Liver (tissue), 9 donors: ENCODE data around the gene PYGB. TPM values are rescaled to one million over a fixed set of nuclear protein-coding genes. Genes with fewer than 3 reads are reported as not detected.

ENCODE experiments used
- DNase-seq: peaks from one replicate; pipeline ENCODE4 v3.0.0-alpha.2; 2017; ENCODE audit warnings: low spot score
- H3K27ac ChIP-seq, 2 donors: one replicate each; pipeline ENCODE4 v1.7.0; 2013; ENCODE audit warnings: inconsistent platforms in 2 of 2, low read length in 2 of 2, control low read depth in 1 of 2, low read depth in 1 of 2, mild to moderate bottlenecking in 1 of 2
- H3K27me3 ChIP-seq, 4 donors: one replicate each; pipeline versions ENCODE4 v1.6.1 to v1.7.0; 2013; ENCODE audit warnings: low read length in 3 of 4, inconsistent platforms in 1 of 4, mild to moderate bottlenecking in 1 of 4, moderate library complexity in 1 of 4; ENCODE audit not compliant: control insufficient read depth in 4 of 4, insufficient read depth in 4 of 4
- H3K36me3 ChIP-seq, 4 donors: one replicate each; pipeline versions ENCODE4 v1.6.1 to v1.7.0; 2013; ENCODE audit warnings: low read length in 3 of 4, mild to moderate bottlenecking in 3 of 4, low read depth in 1 of 4, moderate library complexity in 1 of 4; ENCODE audit not compliant: control insufficient read depth in 4 of 4, insufficient read depth in 3 of 4
- H3K4me1 ChIP-seq, 4 donors: one replicate each; pipeline versions ENCODE4 v1.6.1 to v1.7.0; 2013; ENCODE audit warnings: low read length in 3 of 4, mild to moderate bottlenecking in 3 of 4, moderate library complexity in 1 of 4; ENCODE audit not compliant: control insufficient read depth in 4 of 4, insufficient read depth in 4 of 4
- H3K4me3 ChIP-seq, 3 donors: one replicate each; pipeline versions ENCODE4 v1.6.1 to v1.7.0; 2013; ENCODE audit warnings: low read length in 3 of 3, control low read depth in 1 of 3, low read depth in 1 of 3, mild to moderate bottlenecking in 1 of 3
- H3K9ac ChIP-seq, 2 donors: one replicate each; pipeline ENCODE4 v1.7.0; 2013; ENCODE audit warnings: low read length in 2 of 2, mild to moderate bottlenecking in 2 of 2, moderate library complexity in 2 of 2, control low read depth in 1 of 2, low read depth in 1 of 2
- H3K9me3 ChIP-seq, 4 donors: one replicate each; pipeline versions ENCODE4 v1.6.1 to v1.7.0; 2013; ENCODE audit warnings: low read length in 3 of 4; ENCODE audit not compliant: control insufficient read depth in 4 of 4
- EGR1 ChIP-seq, 2 donors: IDR thresholded peaks; 2 replicates each; pipeline ENCODE4 v1.6.1; 2016 to 2018; ENCODE audit warnings: antibody characterized with exemption in 2 of 2, low read depth in 2 of 2
- FOXA1 ChIP-seq: IDR thresholded peaks from 2 replicates; pipeline ENCODE4 v1.6.1; 2016; ENCODE audit warnings: antibody characterized with exemption
- FOXA2 ChIP-seq: IDR thresholded peaks from 2 replicates; pipeline ENCODE4 v1.6.1; 2016; ENCODE audit warnings: antibody characterized with exemption
- GABPA ChIP-seq, 2 donors: IDR thresholded peaks in 1 of 2; conservative IDR thresholded peaks in 1 of 2; 2 replicates each; pipeline ENCODE4 v1.6.1; 2016; ENCODE audit warnings: antibody characterized with exemption in 2 of 2, mild to moderate bottlenecking in 1 of 2, moderate library complexity in 1 of 2
- HNF4A ChIP-seq, 2 donors: conservative IDR thresholded peaks; 2 replicates each; pipeline ENCODE4 v1.6.1; 2016; ENCODE audit warnings: antibody characterized with exemption in 2 of 2, mild to moderate bottlenecking in 2 of 2
- HNF4G ChIP-seq: IDR thresholded peaks from 2 replicates; pipeline ENCODE4 v1.6.1; 2016; ENCODE audit warnings: antibody characterized with exemption
- JUND ChIP-seq, 2 donors: IDR thresholded peaks; 2 replicates each; pipeline ENCODE4 v1.6.1; 2016; ENCODE audit warnings: antibody characterized with exemption in 2 of 2
- NR2F2 ChIP-seq: IDR thresholded peaks from 2 replicates; pipeline ENCODE4 v1.6.1; 2016; ENCODE audit warnings: antibody characterized with exemption
- RAD21 ChIP-seq, 2 donors: IDR thresholded peaks; 2 replicates each; pipeline ENCODE4 v1.6.1; 2016; ENCODE audit warnings: antibody characterized with exemption in 2 of 2, mild to moderate bottlenecking in 2 of 2
- RXRA ChIP-seq, 2 donors: IDR thresholded peaks; 2 replicates each; pipeline ENCODE4 v1.6.1; 2017 to 2018; ENCODE audit warnings: antibody characterized with exemption in 2 of 2, mild to moderate bottlenecking in 1 of 2
- SP1 ChIP-seq: IDR thresholded peaks from 2 replicates; pipeline ENCODE4 v1.6.1; 2018; ENCODE audit warnings: antibody characterized with exemption, mild to moderate bottlenecking
- TAF1 ChIP-seq: conservative IDR thresholded peaks from 2 replicates; pipeline ENCODE4 v1.6.1; 2016; ENCODE audit warnings: antibody characterized with exemption, mild to moderate bottlenecking
- YY1 ChIP-seq: IDR thresholded peaks from 2 replicates; pipeline ENCODE4 v1.6.1; 2016; ENCODE audit warnings: antibody characterized with exemption, mild to moderate bottlenecking
- WGBS: extraction: QIAGEN DNeasy Blood & Tissue Kit; methylation state at CpG from one replicate; pipeline ENCODE4 v1.1.7; 2013; 5-methylcytosine and 5-hydroxymethylcytosine counted together
- polyA plus RNA-seq, 2 donors: library from polyadenylated mRNA; stranded (reverse) in 1 of 2; unstranded in 1 of 2; fragments of 200-250 nt in 1 of 2; fragments of >200 nt in 1 of 2; fragmentation: Nextera tagmentation in 1 of 2; extraction: Ambion mirVana in 1 of 2; gene quantifications; one replicate each; pipeline versions ENCODE4 v1.2.1 to v1.2.3, GENCODE V29; 2013 to 2015
- total RNA-seq, 2 donors: library from RNA; depleted of rRNA; stranded (reverse); fragments of >200 nt; gene quantifications; one replicate each; pipeline ENCODE4 v1.2.3, GENCODE V29; 2014
- TF ChIP-seq, protein P1 (sequence below): IDR thresholded peaks from 2 replicates; pipeline ENCODE4 v1.6.1; 2016; ENCODE audit warnings: antibody characterized with exemption
- TF ChIP-seq, protein P2 (sequence below): IDR thresholded peaks from 2 replicates; pipeline ENCODE4 v1.6.1; 2016; ENCODE audit warnings: antibody characterized with exemption
- TF ChIP-seq, protein P3 (sequence below): fragments of 150-350 bp; IDR thresholded peaks from 2 replicates; pipeline ENCODE4 v1.5.1; 2017; ENCODE audit warnings: improper control_type of control experiment, low read depth, low read length; ENCODE audit not compliant: missing input control
- TF ChIP-seq, protein P4 (sequence below): IDR thresholded peaks from 2 replicates; pipeline ENCODE4 v1.6.1; 2016; ENCODE audit warnings: antibody characterized with exemption, mild to moderate bottlenecking
- TF ChIP-seq, protein P5 (sequence below): IDR thresholded peaks from 2 replicates; pipeline ENCODE4 v1.6.1; 2016; ENCODE audit warnings: antibody characterized with exemption
- donor health status: healthy.
- donor health status: healthy.
- donor health status: healthy.
- donor health status: healthy.
- donor health status: healthy.

PYGB gene
- total and polyA plus RNA-seq, 4 donors: 3.6 to 11.7 (median 9.8) TPM

DNA sequence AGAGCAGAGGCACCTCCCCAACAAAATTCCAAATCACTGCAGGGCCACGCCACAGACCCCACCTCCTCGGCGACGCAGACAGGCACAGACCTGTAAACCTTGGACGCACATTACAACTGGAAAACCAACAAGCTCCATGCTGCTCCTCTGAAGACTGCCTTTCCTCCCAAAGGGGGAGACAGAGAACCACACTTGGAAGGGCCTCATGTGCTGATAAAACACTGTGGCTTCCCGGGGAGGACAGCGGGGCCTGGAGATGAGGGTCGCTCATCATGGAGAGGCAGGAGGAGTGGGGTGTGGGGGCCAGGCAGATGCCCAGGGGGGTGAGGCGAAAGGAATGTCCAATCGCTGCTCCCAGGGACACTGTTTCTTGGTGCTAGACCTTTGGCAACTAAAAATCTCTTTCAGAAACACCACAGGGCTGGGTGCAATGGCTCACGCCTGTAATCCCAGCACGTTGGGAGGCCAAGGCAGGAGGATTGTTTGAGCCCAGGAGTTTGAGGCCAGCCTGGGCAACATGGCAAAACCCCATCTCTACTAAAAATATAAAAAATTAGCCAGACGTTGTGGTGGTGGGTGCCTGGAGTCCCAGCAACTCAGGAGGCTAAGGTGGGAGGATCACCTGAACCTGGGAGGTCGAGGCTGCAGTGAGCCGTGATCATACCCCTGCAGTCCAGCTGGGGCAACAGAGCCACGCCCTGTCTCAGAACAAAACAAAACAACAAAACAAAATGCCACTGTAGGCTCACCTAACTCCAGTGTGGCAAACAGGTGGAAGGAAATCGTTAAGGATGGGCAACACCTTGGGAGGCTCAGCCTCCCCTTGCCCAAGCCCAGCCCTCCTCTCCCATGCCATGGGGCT lies 88.9 kb downstream of the PYGB start:
- 88% methylated on average over 17 of the region's 17 CpGs for WGBS
- Histone ChIP-seq H3K36me3 (no peaks in the 10 kb centered on the region), H3K9me3 (no peaks in the 10 kb centered on the region), H3K9ac (no peak overlapping the region), H3K4me1 (peaks cover 4 to 27% (median 17%) of the 10 kb centered on the region in 4 donors), H3K4me3 (no peak overlapping the region), H3K27me3 (no peaks in the 10 kb centered on the region), H3K27ac (no peak overlapping the region)
- no peak for DNase-seq
- no peak for TF ChIP-seq YY1
- no peak for TF ChIP-seq NR2F2
- TF ChIP-seq HNF4A (conservative IDR thresholded peaks at IDR 0.05): no peak
- TF ChIP-seq, protein P1, sequence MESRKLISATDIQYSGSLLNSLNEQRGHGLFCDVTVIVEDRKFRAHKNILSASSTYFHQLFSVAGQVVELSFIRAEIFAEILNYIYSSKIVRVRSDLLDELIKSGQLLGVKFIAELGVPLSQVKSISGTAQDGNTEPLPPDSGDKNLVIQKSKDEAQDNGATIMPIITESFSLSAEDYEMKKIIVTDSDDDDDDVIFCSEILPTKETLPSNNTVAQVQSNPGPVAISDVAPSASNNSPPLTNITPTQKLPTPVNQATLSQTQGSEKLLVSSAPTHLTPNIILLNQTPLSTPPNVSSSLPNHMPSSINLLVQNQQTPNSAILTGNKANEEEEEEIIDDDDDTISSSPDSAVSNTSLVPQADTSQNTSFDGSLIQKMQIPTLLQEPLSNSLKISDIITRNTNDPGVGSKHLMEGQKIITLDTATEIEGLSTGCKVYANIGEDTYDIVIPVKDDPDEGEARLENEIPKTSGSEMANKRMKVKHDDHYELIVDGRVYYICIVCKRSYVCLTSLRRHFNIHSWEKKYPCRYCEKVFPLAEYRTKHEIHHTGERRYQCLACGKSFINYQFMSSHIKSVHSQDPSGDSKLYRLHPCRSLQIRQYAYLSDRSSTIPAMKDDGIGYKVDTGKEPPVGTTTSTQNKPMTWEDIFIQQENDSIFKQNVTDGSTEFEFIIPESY: no peak
- TF ChIP-seq RAD21 (IDR thresholded peaks at IDR 0.05): peak; percentile 15 to 36

DNA sequence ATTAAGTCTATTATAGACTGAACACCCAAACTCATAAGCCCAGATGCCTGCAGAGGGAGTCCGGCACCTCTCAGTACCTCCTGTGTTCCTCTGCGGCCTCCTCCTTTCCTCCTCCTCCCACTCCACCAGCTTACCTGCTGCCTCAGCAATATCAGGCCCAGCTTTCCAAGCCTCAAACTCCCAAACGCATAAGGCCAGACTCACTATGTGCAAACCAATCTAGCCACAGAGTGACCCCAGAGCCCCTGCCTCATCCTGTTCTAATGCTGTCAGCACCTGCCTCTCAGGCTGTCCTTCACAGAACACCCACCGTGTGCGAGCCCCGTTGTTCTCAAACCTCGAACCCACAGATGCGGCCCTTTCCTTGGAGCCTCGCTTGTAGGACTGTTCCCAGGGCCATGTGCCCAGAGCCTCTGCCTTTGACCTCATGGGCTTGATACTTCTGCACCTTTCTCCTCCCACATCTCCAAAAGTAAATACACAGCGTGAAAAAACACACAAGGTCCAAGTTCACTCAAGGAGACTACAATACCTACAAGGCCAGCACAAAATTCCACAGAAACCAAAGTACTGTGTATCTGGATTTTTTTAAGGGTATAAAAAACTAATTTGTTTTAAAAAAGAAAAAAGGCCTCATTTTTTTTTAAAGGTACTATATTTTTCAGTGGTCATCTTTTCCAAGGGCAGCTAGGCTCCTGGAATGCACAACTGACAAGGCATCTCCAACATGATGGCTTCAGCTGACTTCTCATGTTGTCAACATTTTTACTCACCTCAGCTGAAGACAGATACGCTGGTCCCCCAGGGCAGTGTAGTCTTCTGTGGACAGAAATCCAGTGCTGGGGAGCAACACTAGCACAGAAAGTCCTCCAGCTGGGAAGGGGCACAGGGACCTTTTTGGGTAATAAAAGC lies 90.5 kb downstream of the PYGB start:
- H3K36me3 ChIP-seq: no peaks in the 10 kb centered on the region
- H3K27ac ChIP-seq: peak overlapping the region; percentile 68 to 73
- TF ChIP-seq EGR1 (IDR thresholded peaks at IDR 0.05; ENCODE audit: low read depth in 2 of 2) (no peak), HNF4G (peak; percentile 68), HNF4A (conservative IDR thresholded peaks at IDR 0.05) (peak; percentile 89 to 90), NR2F2 (peak; percentile 20), FOXA2 (peak; percentile 84), GABPA (IDR thresholded peaks at IDR 0.05 in 1 of 2, conservative IDR thresholded peaks at IDR 0.05 in 1 of 2) (peak in 1 of 2 donors; percentile 17), RXRA (IDR thresholded peaks at IDR 0.05) (peak; percentile 87 to 91), JUND (IDR thresholded peaks at IDR 0.05) (peak in 1 of 2 donors; percentile 65), FOXA1 (peak; percentile 74), YY1 (peak; percentile 50), TAF1 (no peak), SP1 (peak; percentile 64), RAD21 (IDR thresholded peaks at IDR 0.05) (no peak)
- TF ChIP-seq, protein P2, sequence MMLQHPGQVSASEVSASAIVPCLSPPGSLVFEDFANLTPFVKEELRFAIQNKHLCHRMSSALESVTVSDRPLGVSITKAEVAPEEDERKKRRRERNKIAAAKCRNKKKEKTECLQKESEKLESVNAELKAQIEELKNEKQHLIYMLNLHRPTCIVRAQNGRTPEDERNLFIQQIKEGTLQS: no peak
- TF ChIP-seq, protein P3, sequence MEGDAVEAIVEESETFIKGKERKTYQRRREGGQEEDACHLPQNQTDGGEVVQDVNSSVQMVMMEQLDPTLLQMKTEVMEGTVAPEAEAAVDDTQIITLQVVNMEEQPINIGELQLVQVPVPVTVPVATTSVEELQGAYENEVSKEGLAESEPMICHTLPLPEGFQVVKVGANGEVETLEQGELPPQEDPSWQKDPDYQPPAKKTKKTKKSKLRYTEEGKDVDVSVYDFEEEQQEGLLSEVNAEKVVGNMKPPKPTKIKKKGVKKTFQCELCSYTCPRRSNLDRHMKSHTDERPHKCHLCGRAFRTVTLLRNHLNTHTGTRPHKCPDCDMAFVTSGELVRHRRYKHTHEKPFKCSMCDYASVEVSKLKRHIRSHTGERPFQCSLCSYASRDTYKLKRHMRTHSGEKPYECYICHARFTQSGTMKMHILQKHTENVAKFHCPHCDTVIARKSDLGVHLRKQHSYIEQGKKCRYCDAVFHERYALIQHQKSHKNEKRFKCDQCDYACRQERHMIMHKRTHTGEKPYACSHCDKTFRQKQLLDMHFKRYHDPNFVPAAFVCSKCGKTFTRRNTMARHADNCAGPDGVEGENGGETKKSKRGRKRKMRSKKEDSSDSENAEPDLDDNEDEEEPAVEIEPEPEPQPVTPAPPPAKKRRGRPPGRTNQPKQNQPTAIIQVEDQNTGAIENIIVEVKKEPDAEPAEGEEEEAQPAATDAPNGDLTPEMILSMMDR: no peak
- TF ChIP-seq, protein P4, sequence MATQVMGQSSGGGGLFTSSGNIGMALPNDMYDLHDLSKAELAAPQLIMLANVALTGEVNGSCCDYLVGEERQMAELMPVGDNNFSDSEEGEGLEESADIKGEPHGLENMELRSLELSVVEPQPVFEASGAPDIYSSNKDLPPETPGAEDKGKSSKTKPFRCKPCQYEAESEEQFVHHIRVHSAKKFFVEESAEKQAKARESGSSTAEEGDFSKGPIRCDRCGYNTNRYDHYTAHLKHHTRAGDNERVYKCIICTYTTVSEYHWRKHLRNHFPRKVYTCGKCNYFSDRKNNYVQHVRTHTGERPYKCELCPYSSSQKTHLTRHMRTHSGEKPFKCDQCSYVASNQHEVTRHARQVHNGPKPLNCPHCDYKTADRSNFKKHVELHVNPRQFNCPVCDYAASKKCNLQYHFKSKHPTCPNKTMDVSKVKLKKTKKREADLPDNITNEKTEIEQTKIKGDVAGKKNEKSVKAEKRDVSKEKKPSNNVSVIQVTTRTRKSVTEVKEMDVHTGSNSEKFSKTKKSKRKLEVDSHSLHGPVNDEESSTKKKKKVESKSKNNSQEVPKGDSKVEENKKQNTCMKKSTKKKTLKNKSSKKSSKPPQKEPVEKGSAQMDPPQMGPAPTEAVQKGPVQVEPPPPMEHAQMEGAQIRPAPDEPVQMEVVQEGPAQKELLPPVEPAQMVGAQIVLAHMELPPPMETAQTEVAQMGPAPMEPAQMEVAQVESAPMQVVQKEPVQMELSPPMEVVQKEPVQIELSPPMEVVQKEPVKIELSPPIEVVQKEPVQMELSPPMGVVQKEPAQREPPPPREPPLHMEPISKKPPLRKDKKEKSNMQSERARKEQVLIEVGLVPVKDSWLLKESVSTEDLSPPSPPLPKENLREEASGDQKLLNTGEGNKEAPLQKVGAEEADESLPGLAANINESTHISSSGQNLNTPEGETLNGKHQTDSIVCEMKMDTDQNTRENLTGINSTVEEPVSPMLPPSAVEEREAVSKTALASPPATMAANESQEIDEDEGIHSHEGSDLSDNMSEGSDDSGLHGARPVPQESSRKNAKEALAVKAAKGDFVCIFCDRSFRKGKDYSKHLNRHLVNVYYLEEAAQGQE: peak; percentile 31
- TF ChIP-seq, protein P1: peak; percentile 74
- TF ChIP-seq, protein P5, sequence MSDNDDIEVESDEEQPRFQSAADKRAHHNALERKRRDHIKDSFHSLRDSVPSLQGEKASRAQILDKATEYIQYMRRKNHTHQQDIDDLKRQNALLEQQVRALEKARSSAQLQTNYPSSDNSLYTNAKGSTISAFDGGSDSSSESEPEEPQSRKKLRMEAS: peak; percentile 100
- peak overlapping the region in 1 of 2 donors; percentile 18 for H3K9ac ChIP-seq
- WGBS: 56% methylated on average over 11 of the region's 11 CpGs
- peaks cover 4 to 27% (median 17%) of the 10 kb centered on the region in 4 donors for H3K4me1 ChIP-seq
- no peak for DNase-seq
- H3K4me3 ChIP-seq: no peak overlapping the region
- H3K27me3 ChIP-seq: no peaks in the 10 kb centered on the region
- no peaks in the 10 kb centered on the region for H3K9me3 ChIP-seq
